GM19372 (cell line): ENCODE measurements around the gene IL1R2.
"Not testable (repeated sequence)": the region's sequence is repeated elsewhere in the genome, so short reads cannot be mapped to it uniquely, and the experiment has no call there.

Experiments used
- ATAC-seq: cut with Tn5 transposase; IDR thresholded peaks from one replicate; pipeline ENCODE4 v1.9.1; 2021; ENCODE audit warnings: mild to moderate bottlenecking, low read depth, moderate library complexity; ENCODE audit not compliant: unreplicated experiment

IL1R2 gene

DNA sequence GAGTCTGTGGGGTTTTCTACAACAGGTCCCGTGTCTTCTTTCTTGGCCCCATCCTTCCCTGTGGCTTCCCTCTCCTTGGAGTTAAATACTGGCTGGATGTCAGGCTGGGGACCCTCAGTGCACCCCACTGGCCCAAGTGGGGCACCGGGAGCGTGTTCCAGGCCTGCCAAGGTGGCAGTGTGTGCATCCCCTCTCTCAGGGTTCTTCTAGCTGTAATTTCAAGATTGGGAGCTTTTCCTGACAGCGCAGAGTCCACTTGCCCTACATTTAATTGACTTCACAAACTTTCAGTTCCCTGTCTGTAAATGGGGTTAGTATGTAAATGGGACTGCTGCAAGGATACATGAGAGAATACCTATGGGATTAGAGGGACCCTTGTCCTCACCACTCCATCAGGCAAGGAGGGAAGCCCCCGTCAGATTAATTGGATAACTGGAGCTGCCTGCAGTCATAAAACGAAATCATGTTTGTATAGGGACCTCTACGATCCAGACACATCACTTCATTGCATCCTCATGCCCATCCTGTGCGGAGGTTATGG is 66.6 kb downstream of the IL1R2 start:
- ATAC-seq: no peak

DNA sequence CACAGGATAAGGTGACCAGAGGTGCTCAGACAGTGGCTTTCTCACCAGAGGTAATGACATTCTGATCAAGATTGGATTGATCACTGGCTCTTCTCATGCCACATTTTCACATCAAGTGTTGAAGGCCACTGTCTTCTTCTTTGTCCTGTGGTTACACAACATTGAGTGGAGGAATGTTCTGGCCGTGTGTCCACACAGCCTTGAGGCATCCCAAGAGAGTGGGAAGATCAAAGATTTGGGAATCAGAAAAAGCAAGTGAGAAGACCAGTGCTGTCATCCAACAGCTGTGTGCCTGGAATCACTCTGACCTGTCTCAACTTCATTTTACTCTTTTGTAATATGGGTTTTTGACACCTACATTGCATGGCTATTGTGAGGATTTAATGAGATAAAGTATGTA is 67.4 kb downstream of the IL1R2 start:
- ATAC-seq: no peak

DNA sequence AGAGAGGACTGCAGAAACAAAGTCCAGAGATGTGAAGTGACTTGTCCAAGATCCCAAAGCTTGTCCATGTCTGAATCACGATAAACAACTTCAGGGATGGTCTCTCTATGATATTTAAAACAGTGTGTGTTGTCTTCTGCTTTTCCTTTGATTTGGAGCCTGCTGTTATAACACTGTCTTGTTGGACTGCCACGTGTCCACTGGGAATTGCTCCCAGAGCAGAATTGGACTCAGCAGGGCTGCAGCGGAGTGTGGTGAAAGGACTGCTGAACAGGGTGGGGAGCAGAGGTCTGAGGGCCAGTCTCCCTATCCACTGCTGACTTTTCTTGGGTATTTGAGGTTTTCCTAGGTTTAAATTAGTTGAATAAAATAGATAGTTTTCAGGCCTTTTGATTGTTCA is 68.3 kb downstream of the IL1R2 start:
- no peak for ATAC-seq

DNA sequence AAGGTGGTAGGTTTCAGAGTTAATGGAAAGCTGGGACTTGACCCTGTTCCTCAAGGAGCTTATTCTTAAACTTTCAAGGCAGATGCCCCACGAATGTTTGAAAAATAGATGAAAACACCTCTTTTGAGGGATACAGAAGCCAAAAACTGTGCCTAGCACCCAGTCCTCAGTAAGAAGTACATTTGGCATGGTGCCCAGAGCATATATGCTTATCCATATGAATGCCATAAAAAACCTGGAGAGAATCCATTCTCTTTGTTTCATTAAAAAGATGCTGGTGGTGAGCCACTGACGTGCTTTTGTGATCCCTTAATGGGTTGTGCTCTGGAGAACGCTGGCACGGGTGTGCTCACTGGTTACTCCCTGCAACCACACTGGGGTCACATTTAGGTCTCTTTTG is 69.0 kb downstream of the IL1R2 start:
- no peak for ATAC-seq

DNA sequence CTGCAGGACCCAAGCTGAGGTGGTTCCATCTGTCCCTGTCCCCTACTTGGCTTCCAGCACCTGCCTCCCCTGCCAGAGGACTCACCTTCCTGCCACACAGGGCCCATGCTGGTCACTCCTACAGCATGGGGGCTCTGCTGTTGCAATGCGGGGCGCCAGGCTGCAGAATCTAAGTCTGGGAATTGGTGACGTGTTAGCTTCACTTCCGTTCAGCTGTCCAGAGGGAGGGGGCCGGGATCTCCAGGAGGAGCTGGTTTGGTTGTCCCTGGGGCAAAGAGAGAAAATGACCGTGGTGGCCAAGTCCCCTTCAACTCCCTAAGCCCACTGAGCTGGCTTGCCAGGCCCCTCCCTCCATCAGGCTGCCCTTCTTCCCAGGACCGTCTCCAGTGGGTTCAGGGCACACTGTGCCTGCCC is 69.5 kb downstream of the IL1R2 start:
- no peak for ATAC-seq

DNA sequence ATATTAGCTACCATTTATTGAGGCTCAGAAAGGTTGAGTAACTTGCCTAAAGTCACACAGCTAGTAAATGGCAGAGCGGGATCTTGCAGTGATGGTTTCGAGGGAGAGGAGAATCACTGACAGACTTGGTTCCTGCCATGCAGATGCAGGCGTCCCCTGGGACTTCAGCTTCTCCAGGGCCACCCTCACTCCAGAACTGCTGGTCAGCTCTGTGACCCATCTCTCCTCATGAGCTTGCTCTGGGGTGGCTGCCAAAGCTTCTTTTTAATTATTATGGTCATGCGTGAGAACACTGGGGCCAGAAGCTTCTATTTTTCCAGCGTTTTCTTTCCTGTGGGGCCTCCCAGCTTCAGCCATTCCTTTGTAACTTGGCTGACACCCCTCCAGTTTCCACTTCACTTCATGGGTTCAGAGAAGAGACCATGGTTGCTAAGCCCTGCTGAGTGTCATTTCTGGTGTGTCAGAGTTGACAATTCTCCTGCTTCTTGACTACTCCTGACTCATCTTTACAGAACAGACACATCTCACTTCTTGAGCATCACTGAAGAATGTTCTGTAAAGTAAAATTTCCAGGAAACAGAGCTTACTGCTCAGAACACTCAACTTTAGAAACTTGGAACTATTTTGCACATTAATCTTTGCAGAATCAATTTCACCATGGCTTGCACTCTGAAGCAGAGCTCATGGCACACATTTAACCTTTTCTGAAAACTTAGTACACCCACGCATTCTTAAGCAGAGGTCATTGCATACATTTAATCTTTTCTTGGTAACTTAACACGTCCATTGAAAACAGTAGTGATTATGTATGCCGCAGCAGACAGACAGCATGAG is 70.4 kb downstream of the IL1R2 start:
- ATAC-seq: no peak

DNA sequence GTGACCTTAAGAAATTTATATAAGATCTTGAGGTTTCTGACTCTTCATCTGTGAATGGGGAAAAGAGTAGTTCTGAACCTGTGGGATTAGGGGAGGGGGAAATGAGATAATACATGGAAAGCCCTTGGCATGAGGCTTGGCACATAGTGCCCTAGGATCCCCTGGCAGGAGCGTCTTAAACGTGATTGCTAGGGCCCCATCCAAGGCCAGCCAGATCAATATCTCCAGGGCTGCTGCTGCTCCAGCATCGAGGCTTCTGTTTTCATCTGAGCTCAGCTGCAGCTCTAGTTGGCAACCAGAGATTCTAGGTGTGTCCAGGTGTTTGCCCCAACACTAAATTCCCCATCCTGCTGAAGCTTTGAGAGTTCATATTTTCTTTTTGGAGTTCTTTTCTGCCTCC is 71.0 kb downstream of the IL1R2 start:
- ATAC-seq: no peak

DNA sequence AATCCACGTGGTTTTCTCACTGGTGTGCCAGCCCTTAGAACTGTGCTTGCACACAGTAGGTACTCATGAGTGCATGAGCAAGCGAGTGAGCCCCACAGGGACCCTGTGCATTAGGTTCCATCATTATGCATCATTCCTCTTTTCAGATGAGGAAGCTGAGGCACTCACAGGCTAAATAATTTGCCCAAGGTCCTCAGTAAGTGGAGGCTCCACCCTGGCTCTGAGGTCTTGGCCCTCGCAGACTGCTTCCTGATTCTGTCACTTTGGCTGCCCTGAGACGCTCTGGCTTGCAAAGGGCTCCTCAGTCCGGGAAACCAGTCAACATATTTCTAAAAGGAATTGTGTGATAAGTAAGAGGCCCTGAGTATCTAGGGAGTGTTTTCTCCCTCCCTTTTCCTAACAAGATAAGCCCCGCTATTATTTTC is 71.7 kb downstream of the IL1R2 start:
- ATAC-seq: no peak

DNA sequence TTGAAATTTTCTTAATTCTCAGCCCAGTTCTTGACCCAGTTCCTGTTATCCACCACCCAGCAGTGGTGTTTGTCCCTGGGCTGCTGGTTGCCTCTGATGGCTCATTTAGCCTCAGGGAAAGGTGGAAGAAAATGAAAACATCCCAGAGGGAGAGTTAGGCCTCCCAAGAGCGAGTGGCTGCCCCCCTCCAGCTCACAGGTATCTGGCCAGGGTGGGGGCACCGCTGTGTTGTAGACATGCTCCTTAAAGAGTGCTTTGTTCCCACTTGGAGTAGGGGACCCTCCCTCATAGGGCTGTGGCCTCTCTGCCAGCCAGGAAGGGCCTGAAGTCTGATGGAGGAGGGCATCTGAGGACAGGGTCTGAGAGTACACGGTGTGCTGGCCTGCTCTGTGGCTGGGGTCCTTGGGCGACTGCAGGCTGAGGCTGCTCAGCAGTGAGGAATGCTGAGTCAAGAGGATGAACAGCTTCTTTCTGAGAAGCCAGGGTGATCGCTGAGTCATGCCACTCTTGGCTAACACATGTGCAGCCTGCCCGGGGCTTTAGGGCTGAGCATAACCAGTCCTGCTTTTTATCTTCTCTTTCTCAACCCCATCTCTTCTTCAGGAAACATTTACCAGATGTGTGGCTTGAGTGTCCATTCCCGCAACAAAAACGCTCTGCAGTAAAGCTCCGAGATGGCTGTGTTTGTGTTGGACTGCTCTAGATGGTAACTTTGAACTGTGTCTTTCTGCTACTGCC is 72.3 kb downstream of the IL1R2 start:
- ATAC-seq: no peak

DNA sequence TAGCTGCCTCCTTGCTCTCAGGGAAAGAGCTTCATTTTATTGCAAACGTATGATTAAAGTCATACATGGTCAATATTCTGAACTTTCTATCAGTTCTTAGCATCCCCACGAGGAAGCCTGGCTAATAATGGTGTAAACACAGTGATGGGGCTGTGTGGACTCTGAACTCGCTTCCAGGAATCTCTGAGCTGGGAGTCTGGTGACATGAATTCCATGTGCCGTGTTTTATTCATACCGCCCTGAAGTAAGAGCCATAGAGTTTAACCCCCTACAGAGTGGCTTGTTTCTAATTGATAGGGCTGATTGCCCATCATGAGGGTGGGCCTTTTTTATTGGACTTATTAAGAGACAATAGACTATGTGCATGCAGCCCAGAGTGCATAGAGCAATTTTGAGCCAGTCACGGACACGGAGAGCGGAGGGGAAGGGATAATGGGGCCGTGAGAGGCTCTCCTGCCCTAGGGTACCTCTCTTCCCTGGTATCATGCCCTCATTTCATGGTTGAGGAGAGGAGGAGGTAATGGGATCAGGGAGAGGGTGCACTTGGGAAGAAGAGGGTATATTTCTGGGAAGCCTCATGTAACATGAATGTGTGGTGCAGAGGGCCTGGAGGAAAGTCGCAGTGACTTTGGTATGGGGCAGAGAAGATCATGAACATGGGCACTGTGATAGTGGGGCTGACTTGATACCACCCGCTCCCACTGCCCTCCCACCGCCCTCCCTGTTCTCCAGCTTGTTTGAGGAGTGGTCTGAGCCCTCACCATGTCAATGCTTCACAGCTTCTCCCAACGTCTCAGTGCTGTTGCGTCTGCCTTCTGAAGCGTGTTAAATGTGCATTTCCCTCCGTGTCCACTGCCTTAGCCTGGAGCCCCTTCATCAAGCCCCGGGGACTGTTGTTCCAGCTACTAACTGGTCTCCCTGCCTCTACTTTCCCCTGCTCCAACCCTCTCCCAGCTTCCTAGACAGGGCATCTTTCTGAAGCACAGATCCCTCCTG is 73.2 kb downstream of the IL1R2 start:
- no peak for ATAC-seq

DNA sequence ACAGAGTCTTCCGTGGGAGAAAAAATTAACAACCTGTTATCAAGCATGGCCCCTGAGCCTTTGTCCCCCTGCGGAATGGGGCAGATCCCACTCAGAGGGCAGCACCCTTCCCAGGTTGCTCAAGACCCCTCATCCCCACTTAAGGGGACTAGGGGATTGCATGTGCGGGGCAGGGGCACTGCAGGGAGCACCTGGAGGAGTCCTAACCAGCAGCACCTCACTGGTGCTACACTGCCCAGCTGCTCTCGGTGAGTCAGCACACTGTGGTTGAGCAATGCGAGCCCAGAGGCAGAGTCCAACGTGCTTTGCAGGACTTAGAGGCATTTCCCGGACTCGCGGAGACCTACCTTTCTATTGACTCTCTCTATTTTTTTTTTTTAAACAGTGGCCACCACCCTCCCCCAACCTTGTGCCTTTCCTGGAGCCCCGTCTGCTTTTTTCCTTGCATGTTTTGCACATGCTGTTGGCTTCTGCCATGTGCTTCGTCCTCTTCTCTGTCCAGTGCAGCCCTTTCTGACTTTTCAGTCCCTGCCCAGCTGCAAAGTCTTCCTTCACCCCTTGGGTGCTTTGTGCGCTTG is 74.0 kb downstream of the IL1R2 start:
- no peak for ATAC-seq

DNA sequence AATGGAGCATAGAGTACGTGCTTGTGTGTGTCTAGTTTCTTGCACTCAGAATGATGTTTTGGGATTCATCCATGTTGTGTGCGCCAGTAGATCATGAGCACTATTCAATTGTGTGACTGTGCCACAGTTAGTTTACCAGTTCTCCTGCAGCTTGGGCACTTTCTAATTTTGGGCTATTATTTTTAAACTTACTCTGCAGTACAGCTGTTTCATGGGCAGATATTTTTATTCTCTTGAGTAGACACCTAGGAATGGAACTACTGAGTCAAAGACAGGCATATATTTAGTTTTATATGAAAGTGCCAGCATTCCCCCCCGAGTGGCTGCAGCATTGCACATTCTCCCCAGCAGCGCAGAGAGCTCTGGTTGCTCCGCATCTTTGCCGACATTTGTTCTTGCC is 74.8 kb downstream of the IL1R2 start:
- no peak for ATAC-seq

DNA sequence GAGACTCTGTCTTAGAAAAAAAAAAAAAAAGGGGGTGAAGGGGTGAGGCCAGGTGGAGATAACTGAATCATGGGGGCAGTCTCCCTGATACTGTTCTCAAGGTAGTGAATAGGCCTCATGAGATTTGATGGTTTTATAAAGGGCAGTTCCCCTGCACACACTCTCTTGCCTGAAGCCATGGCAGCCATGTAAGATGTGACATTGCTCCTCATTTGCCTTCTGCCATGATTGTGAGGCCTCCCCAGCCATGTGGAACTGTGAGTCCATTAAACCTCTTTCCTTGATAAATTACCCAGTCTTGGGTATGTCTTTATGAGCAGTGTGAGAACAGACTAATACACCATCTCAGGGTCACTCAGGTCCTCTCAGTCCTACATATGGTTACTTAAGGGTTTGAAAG is 76.4 kb downstream of the IL1R2 start:
- not testable (repeated sequence) for ATAC-seq

DNA sequence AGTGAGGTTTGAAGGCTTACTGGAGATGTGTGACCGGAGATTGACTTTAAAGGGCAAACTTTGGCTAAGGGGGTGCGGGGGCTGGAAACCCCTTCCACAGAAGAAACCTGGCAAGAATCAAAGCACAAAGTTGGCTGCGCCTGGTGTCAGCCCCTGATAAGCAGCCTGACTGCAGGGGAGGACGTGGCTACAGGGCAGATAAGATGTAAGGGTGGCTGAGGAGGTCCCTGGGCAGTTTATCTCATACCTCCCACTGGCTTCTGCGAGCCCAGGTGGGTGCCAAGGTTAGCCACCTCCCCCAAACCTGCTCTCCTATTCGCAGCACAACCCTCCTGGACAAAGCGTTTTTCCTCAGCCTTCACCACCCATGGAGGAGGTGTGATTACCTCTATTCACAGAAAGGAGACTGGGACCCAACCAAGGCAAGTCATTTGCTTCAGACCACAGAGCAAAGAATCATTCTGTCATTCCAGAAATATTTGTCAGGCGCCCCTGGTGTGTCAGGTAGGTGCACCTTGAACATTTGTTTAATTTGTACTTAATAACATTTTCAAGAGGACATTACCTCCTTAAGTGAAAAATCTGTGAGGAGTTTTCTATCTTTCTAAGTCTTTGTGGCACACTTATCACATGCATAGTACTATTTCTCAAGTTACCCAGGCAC is 77.7 kb downstream of the IL1R2 start:
- no peak for ATAC-seq

DNA sequence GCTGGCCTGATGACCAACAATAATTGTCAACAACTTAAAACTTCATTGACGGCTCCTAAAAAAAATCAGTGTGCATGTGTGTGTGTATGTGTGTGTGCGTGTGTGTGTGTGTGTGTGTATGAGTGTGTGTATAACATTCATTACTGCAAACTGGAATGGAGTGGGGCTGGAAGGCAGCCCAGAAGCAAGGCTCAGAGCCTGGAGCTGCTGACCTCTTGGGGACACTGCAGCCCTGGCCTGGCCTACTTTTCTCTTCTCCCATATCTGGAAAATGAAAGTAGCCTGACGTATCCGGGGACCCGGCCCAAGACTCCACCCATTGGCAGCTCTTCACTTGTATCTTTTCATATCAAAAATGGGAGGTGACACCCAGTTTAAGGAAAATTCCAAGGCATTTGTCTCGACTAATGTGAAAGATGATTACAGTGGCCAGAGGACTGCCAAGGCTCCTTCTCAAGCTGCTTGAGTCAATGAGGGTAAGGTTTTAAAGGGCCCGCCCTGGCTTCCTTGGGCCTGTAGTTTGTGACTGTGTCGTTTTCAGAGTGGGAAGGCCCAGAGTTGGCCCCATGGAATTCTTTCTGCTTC is 78.4 kb downstream of the IL1R2 start:
- ATAC-seq: no peak

DNA sequence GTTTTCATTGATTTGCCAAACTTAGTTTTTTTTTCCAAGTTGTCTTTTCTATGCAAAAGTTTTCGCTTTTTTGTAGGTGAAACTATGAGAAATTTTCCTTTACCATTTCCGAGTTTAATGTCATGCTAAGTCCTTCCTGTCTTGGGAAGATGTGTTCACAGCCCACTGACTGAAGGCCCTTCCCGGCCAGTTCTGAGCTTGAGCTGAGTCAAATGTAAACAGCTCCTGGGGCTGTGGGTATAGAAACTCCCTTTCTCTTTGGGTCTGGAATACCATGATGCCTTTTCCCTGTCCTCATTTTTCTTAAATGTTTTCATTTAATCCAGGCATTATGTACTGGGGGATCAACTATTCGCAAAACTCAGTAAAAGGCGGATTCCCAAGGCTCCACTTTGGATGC is 81.0 kb downstream of the IL1R2 start:
- no peak for ATAC-seq

DNA sequence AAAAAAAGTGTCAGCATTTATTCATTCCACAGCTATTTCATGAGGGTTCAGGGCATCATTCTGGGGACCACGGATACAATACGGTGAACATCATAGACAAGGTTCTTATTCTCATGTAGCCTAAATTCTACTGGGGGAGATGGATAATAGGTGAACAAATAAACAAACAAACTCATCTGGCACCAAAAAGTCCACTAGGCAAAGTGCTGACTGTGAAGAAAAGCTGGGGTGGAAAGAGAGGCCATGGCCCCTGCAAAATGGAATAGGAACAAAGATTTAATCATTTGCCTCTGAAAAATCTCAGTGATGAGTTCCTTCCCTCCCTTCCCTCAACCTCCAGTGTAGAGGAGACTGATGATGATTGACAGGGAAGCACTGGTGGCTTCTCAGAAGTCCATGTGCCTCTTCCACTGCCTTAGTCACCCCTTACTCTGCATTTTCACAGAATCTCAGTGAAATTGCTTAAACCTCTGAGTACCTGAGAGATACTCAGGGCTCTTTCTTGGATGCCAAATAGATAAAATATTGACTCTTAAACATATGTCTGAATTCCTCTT is 81.5 kb downstream of the IL1R2 start:
- no peak for ATAC-seq

DNA sequence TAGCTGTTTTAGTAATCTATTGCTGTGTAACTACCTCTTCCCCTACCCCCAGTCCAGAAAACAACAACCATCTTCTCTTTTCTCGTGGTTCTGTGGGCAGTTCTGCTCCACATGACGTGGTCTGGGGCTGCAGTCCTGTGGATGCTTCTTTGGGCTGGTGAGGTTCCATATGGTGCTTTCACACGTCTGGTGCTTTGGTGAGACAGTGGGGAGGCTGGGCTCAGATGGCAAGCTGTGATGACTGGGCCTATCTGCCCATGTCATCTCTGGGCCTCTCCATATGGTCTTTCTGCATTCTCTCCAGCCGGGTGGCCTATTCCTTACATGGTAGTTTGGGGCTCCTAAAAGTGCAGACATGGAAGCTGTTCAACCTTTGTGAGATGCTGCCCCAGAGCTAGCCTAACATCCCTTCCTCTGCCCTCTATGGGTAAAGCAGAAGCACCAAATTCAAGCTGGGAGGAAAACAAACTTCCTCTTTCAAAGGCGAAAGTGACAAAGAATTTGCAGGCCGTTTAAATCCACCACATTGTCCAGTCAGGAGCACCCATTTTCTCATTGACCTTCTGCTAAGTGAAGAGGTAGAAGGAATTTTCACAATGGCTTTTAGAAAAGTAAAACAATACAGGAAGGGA is 82.5 kb downstream of the IL1R2 start:
- ATAC-seq: no peak

DNA sequence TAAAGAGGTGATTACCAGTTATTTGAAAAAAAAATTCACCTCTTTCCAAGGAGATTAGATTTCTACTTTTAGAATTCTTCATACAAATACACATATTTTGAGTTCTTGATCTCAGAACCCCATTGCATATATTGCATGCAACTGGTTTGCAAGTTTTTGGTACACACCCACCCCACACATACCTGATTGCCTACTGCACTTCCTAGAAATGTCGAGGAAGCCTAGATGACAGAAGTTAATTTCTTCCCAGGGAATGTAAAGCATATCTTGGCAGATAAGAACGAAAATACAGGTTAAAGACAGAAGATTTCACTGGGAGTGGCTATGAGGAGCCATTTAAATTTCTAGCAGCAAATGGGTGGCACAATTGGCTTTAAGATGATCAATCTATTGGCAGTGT is 83.7 kb downstream of the IL1R2 start:
- ATAC-seq: no peak
